Suppressor macrophage (primary cell): ENCODE measurements around the gene DYNLT3.

Experiments used
- DNase-seq, 4 experiments: peaks; one replicate each; pipeline ENCODE4 v3.0.0-alpha.2; 2020 to 2022

DYNLT3 gene

GRCh38 chrX:37840931-37841330, 6.4 kb downstream of the DYNLT3 start:
- no peak for DNase-seq

GRCh38 chrX:37834937-37835336, 12.4 kb downstream of the DYNLT3 start:
- peak in 1 of 4 experiments; percentile 20 for DNase-seq

- no peak for DNase-seq
Measured at GRCh38 chrX:37830371-37830770, 17.0 kb downstream of the DYNLT3 start.

GRCh38 chrX:37829721-37830120, 17.6 kb downstream of the DYNLT3 start:
- peak in 2 of 4 experiments; percentile 39 to 46 for DNase-seq

GRCh38 chrX:37825215-37825842, 22.0 kb downstream of the DYNLT3 start:
- peak; percentile 56 to 69 (median 62) for DNase-seq

GRCh38 chrX:37824491-37825214, 22.7 kb downstream of the DYNLT3 start:
- DNase-seq, result no peak

GRCh38 chrX:37820646-37821045, 26.7 kb downstream of the DYNLT3 start:
- DNase-seq, result no peak

- no peak for DNase-seq
Measured at GRCh38 chrX:37818031-37818430, 29.3 kb downstream of the DYNLT3 start.

- no peak for DNase-seq
Measured at GRCh38 chrX:37817579-37817978, 29.8 kb downstream of the DYNLT3 start.

GRCh38 chrX:37817176-37817575, 30.2 kb downstream of the DYNLT3 start:
- no peak for DNase-seq

- no peak for DNase-seq
Measured at GRCh38 chrX:37816766-37817165, 30.6 kb downstream of the DYNLT3 start.

GRCh38 chrX:37815366-37815765, 32.0 kb downstream of the DYNLT3 start:
- peak in 2 of 4 experiments; percentile 20 to 49 for DNase-seq

- peak in 2 of 4 experiments; percentile 17 to 47 for DNase-seq
Measured at GRCh38 chrX:37813570-37813969, 33.8 kb downstream of the DYNLT3 start.

GRCh38 chrX:37812110-37812509, 35.3 kb downstream of the DYNLT3 start:
- peak in 3 of 4 experiments; percentile 20 to 55 (median 38) for DNase-seq

- DNase-seq, result no peak
Measured at GRCh38 chrX:37809970-37810369, 37.4 kb downstream of the DYNLT3 start.

- no peak for DNase-seq
Measured at GRCh38 chrX:37803057-37803456, 44.3 kb downstream of the DYNLT3 start.

- DNase-seq, result peak; percentile 31 to 82 (median 64)
Measured at GRCh38 chrX:37802028-37802427, 45.3 kb downstream of the DYNLT3 start.

GRCh38 chrX:37800717-37801116, 46.7 kb downstream of the DYNLT3 start:
- peak; percentile 31 to 81 (median 60) for DNase-seq

GRCh38 chrX:37799936-37800335, 47.4 kb downstream of the DYNLT3 start:
- DNase-seq, result peak in 1 of 4 experiments; percentile 36

- DNase-seq, result peak; percentile 64 to 87 (median 82)
Measured at GRCh38 chrX:37796805-37797204, 50.6 kb downstream of the DYNLT3 start.

- DNase-seq, result no peak
Measured at GRCh38 chrX:37796310-37796709, 51.1 kb downstream of the DYNLT3 start.
